ENCODE data around the gene CGB8.
A peak's percentile ranks its signal among the peaks of the same experiment; 100 is the strongest.
"Not testable (repeated sequence)": the region's sequence is repeated elsewhere in the genome, so short reads cannot be mapped to it uniquely, and the experiment has no call there.

The CGB8 gene

DNA sequence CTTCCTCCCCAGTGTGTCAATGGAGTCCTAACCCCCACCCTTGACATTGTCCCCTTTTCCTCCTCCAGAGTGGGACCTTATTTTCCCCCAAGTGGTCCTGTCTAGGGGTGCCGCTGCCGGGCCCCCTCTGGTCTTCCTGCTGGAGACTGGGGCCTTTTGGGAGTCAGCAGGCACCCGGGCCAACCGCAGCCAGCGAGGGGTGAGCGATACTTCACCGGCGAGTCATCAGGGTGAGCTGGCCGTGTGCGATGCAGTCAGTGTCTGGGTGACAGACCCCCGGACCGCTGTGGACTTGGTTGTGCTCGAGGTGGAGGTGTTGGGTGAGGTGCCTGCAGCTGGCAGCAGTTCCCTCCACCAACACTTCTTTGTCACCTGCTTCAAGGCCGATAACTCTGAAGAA, 19.2 kb downstream of the CGB8 start:
- DNase-seq: not testable (repeated sequence)

DNA sequence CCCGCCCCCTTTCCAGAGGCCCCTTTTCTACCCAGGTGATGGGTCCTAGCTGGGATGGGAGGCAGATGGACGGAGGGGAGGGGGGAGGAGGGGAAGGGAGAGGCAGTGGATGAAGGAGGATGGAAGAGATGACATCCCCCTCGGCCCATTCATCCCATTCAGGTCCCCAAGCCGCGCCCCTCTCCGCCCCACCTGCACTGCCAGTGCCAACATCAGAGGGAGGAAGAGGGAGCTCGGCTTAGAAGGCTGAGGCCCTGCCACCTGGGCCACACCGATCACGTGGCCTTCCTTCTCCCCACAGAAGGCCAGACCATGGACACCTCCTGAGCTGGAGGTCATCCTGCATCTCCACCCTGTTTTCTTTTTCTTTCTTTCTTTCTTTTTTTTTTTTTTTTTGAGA, 20.2 kb downstream of the CGB8 start:
- not testable (repeated sequence) for DNase-seq

DNA sequence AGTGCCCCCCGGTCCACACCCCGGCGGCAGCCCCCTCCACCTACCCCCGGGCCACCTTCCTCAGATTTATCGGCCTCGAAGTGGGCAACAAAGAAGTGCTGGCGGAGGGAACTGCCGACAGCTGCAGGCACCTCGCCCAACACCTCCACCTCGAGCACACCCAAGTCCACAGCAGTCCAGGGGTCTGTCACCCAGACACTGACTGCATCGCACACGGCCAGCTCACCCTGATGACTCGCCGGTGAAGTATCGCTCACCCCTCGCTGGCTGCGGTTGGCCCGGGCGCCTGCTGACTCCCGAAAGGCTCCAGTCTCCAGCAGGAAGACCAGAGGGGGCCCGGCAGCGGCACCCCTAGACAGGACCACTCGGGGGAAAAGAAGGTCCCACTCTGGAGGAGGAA, 23.3 kb downstream of the CGB8 start:
- DNase-seq: not testable (repeated sequence)

DNA sequence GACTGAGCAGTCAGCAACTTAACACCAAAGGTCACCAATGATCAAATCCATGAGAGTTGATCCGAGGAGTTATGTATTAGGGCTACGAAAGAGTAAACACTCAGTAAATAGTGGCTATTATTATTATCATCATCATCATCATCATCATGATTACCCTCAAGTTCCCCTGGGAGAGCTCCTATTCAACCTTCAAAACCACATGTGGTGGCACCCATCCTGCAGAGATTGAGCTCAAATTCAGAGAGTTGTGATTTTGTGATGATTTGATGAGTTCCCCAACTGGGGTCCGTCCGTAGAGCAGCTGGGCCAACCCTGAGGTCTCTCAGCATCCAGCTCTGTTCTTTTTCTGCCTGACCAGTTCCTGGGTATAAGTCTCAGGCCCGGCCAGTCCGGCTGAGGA, 23.8 kb downstream of the CGB8 start:
- DNase-seq: not testable (repeated sequence)

DNA sequence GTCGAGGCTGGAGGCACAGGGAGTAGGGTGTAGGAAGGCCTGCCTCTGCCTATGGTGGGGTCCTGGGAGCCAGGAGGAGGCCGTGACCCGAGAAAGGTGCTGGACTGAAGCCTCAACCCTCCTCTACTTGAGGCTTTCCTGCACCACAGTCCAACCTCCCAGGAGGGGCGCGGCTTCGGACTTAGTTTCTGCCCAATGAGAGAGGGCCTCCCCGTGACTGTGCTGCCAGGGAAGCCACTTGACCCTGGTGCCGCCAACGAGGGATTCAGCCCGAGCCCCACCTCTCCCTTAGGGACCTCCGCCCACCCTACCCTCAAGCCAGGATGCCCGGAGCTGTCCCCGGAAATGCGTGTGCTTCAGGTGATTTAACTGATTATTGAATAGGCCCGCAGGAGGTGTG, 24.7 kb downstream of the CGB8 start, which contains the start of gene CGB3:
TSS of gene CGB3 (minus strand) at position 101 of the 400 bp plus-strand sequence. CDS start 362 bp downstream, outside the sequence.
- DNase-seq: not testable (repeated sequence)

DNA sequence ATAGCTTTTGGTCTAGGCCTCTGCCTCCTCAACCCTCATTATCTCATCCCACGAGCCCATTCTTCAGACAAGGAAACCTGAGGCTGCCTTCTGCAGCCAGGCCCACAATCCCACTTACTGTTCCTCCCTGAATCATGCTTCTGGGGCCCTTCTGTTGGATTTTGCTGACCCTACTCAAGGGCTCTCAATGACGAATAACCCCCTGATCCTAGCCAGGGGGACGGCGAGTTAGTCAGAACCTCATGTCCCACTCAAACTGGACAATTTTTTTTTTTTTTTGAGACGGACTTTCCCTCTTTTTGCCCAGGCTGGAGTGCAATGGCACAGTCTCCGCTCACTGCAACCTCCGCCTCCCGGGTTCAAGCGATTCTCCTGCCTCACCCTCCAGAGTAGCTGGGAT, 26.8 kb downstream of the CGB8 start:
- DNase-seq: no peak

DNA sequence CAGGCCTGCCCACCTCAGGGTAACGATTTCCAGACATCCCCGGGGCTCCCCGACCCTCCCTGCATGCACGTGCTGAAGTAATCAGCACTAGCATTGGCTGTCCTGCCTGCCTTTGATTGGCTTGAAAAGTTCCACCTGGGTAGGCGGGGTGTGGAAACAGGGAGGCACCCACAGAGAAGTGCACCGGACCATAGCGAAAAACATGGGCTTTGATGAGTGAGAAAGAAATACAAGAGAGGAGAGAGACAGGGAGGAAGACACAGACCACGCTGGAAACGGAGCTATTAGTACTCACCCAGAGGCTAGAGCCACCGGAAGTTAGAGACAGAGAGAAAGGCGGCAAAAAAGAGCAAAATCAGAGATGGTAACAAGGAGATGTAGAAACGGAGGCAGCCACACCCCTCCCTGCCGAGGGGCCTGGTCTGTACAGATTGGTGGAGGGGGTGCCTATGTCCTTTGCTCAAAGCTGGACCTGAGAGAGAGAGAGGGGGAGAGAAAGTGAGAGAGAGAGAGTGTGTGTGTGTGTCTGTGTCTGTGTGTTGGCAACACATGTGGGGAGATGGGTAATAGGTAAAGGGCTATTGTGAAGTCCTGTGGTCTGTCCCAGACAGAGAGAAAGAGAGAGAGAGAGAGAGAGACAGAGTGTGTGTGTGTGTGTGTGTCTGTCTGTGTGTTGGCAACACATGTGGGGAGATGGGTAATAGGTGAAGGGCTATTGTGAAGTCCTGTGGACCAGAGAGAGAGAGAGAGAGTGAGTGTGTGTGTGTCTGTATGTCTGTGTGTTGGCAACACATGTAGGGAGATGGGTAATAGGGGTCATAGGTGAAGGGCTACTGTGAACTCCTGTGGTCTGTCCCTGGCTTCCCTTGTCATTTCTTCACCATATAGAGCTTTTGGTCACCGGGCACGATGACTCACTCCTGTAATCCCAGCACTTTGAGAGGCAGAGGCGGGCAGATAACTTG, 27.7 kb downstream of the CGB8 start:
- DNase-seq: no peak

DNA sequence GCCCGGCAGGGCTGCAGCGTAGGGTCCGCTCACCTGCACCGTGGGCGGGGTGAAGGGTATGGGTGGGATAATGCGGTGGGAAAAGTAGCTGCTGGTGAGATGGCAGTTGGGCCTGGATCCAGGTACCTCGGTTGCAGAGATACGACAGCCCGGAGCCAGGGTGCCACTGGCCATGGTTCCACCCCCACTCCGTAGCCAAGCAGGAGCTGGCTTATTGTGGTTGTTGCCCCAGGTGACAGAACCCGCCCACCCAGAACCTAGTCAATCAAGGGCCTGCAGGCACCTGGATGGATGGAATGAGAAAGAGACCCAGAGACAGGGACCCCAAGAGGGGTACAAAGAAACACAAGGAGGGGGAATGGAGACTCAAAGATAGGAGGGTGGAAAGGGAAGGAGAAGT, 28.6 kb downstream of the CGB8 start:
- no peak for DNase-seq

DNA sequence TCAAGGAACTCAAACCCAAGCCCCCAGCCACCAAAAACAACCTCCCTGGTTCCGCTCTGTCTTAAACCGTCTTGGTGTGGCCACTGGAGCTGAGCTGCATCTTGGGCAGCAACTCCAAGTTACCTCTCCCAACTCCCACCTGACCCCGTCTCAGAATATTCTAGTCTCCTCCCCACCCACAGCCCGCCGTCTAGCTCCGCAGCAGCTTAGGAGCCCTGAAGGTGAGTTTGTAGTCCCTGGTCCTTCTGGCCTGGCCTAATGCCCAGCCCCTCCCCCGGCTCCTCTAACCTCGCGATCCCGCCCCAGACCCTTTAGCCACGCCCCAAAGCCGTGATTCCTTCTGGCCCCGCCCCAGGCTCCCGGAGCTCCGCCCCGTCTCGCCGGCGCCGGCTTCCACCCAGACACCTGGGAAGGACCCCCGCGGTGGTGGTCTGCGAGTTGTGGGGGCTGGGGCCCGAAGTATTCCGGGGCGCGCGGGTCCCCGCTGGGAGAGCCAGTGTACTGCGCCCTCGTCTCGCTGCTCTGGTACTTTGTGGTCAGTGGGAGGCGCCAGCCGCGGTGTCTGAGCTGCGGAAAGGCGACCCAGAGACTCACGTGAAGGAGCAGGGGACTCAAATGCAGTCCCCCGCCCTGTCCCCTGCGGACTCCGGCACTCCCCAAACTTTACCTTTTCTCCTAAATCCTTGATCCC, 29.5 kb downstream of the CGB8 start:
- DNase-seq: peak; percentile 38

DNA sequence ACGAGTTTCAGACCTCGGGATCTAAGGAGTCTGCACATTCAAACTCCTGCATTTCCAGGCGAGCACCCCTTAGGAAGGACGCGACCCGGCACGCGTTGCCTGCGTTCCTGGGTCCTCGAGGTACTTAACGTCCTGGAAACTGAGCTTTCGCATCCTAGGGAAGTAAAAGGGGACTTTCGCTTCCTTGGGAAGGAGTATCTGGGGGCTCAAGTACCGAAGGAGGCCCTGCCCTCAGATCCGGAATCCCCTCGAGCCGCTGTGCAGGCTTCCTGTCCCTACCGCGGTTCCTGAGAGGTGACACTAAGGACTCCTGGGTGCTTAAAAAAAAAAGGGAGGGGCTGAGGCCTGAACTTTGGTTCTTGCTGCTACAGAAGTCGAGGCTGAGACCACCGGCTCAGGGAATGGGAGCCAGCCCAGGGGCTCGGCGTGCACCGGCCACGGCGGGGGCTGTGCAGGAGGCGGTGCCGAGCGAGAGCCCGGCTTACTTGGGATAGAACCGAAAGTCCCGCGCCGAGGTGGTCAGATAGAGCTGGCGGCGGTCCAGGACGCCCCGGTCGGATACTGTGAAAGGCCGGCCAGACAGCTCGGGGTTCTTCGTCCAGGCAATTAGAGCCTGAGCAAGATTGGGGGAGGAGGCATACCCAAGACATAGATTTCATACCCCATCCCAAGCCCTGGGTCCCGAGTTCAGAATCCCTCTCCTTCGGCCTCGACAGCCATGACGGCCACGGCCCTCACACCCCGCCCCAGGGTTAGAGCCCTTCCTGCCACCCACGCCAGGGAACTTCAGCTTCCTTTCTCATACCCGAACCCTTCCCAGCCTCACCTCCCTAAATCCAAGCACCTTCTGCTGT, 30.3 kb downstream of the CGB8 start:
- not testable (repeated sequence) for DNase-seq

DNA sequence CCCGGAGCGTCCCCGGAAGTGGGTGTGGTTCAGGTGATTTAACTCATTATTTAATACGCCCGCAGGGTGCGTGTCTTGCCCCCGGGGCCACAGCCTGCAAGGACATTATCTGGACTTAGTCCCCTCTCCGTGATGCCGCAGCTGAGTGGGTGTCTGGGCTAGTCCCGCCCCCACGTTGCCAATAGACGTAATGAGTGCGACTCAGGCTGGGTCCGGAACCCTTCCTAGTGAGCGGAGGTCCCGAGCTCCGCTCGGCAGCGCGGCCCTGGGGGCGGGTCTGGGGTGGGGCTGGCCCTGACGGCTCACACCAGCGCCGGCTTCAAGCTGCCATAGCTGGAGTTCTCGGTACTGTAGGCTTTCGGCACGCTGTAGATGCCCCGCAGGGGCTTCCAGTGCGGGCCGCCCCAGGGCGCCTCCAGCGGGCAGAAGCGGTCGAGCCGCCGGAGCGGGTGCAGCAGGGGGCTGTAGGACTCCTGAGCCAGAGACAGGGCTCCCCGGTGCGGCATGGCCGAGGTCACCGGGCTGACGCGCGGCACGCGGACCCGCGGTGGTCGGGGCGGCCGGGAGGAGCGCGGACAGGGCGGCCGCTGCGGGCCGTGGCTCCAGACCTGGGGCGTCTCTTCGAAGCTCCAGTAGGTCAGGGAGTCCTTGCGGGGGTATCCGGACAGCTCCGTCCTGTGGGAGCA, 31.1 kb downstream of the CGB8 start:
- peak; percentile 52 for DNase-seq

DNA sequence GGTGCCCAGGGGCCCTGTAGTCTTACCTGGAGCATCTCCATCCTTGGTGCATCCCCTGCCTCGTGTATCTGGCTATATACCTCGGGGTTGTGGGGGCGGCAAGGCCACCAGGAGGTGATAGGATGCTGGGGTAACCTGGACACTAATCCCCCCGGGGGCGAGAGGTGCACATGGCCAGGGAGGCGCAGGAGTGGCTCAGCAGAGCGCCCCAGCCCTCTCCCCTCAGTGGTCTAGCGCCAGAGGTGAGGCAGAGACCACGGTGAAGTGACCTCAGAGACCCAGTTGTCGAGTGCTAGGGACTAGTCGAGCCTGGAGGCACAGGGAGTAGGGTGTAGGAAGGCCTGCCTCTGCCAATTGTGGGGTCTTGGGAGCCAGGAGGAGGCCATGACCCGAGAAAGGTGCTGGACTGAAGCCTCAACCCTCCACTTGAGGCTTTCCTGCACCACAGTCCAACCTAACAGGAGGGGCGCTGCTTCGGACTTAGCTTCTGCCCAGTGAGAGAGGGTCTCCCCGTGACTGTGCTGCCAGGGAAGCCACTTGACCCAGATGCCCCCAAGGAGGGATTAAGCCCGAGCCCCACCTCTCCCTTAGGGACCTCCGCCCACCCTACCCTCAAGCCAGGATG, 31.8 kb downstream of the CGB8 start, which contains the start of gene LHB:
TSS of gene LHB (minus strand) at position 51 of the 625 bp plus-strand sequence. CDS start at position 41, 10 bp downstream.
- DNase-seq: no peak

DNA sequence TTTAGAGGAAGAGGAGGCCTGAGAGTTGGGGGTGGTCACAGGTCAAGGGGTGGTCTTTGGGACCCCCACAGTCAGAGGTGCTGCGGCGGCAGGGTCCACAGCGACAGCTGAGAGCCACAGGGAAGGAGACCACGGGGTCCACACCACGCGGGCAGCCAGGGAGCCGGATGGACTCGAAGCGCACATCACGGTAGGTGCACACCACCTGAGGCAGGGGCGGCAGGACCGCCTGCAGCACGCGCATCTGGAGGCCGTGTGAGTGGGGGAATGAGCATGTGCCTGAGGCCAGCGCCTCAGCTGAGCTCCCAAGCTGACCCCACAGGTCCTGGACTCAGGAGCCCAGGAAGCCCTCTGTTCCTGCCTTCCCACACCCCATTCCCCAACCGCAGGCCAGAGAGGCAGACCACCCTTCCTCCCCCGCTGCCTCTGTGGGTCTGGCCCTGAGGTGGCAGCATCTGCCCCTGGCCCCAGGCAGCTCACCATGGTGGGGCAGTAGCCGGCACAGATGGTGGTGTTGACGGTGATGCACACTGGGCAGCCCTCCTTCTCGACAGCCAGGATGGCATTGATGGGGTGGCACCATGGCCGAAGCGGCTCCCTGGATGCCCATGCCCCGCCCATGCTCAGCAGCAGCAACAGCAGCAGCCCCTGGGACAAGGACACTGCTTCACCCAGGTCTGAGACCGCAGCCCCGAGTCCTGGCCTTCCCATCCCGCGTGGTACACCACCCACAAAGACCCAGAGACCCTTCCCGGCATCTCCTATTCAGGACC, 32.7 kb downstream of the CGB8 start:
- no peak for DNase-seq

DNA sequence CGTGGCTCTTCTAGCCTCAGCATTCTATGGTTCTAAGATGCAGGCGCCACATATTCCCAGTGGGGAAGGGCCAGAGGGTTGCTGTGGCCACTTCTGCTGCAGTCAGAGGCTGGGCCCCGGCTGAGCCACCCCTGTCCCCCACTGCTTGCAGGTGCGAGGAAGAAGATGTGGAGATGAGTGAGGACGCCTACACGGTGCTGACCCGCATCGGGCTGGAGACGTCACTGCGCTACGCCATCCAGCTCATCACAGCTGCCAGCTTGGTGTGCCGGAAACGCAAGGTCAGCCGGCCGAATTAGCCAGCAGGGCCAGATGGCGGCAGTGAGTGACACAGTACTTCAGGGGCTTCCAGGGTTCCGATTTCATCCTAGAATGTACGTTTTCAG, 34.0 kb downstream of the CGB8 start:
- no peak for DNase-seq

DNA sequence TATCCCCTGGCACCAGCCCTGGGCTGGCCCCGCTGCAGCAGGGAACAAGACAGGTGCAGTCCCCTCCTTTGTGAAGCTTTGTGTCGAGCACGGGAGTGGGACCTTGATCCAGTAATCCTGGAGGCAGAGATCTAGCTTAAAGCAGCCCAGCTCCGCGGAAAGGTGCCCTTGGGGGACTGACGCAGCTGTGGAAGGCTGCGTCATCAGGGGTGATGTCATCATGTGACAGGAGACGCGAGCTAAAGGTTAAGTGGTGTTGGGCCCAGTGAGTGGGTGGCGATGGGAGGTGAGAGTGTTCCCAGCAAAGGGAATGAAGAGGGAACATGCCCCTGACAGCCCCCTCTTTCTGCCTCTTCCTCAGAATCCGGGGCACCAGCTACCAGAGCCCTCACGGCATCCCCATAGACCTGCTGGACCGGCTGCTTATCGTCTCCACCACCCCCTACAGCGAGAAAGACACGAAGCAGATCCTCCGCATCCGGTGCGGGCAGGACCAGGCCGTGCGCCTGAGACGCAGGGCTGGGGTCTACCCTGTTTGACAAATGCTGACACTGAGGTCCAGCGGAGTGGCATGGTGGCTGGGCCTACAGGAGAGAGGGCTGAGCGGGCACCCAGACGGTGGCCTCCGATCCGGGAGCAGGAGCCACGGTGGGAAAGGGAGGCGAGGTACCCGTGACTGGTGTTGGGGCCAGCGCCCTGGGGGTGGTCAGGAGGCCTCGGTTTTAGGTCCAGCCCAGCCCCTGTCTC, 34.6 kb downstream of the CGB8 start:
- DNase-seq: no peak

DNA sequence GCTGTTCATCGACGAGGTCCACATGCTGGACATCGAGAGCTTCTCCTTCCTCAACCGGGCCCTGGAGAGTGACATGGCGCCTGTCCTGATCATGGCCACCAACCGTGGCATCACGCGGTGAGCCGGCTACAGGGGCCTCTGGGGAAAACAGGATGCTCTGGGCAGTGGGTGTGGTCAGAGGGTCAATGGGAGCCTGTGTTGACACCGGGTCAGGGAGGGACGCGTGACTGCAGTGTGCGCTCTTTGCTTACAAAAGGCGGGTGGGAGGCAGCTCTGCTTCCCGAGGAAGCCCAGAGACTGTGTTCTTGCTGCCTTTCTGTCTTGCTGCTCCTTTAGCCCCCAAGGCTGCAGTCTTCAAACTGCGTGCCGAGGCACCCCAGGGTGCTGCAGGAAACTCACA, 37.7 kb downstream of the CGB8 start:
- DNase-seq: no peak

DNA sequence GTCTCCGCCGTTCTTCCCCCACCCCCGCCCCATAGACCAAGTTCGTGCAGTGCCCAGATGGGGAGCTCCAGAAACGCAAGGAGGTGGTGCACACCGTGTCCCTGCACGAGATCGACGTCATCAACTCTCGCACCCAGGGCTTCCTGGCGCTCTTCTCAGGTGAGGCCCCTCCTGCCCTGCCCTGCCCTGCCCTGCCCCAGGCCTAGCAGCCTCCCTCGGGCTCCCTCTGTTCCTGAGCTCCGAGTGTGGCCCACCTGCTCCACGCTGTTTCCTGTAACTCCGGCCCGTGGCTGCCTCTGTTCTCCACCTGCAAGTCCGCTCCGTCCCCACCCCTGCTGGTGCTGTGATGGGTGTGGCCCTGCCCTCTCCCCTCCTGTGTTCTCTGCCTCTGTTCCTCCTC, 38.5 kb downstream of the CGB8 start:
- DNase-seq: no peak

DNA sequence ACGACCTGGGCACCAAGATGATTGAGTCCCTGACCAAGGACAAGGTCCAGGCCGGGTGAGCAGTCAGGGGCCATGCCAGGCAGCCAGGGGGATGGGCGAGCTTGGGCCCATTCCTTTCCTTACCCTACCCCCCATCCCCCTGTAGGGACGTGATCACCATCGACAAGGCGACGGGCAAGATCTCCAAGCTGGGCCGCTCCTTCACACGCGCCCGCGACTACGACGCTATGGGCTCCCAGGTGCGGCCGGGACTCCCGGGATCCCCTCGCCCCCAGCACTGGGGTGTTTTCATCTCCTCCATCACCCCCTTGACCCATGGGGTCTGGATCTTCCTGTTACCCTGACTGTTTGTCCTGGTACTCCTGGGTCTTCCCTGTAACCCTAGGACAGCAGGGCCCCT, 39.1 kb downstream of the CGB8 start:
- no peak for DNase-seq

DNA sequence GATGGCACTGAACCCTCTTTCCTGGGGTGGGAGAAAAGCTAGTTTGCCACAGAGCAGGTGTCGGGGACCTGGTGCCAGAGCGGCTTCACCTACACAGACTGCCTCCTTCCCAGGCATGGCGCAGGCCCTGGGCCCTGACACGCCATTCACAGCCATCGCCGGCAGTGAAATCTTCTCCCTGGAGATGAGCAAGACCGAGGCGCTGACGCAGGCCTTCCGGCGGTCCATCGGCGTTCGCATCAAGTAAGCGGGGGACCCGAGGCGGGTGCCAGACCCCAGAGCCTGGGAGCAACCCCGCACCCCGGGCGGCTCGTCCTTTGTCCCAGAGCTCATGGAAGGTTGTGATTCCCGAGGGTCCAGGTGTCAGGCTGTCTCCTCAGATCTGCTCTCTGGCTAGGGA, 42.0 kb downstream of the CGB8 start:
- DNase-seq: no peak

DNA sequence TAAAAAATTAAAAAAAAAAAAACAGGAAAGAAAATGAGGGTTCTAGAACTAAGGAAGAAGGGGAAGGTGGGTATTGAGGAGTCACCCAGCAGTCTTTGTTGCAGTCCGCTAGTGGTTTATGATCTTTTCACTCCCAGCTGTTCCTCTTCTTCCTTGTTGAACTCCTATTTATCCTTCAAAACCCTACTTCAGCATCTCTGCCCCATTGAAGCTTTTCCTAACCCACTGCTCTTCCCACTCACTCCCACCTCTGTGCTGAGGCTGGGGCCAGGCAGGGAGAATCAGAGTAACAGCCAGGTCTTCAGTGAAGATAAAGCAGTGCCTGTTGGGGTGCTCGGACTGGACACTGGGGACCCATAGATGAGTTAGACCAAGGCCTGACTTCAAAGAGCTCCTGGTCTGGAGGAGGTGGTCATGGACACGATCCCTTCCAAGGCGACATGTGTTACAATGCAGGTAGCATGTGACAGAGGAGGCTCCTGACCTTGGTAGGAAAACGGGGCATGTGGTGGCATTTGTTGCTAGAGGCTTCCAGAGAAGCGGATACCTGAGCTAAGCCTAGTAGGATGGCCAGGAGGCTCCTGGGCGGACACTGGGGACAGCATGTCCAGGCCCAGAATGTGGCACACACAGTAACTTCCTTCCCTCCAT, 43.8 kb downstream of the CGB8 start:
- no peak for DNase-seq

All from activated gamma-delta T cell (primary cell).